Measurements from ENCODE around the gene CCDC3.

The CCDC3 gene

GRCh38 chr10:12958546-12959110 lies 42.9 kb downstream of the CCDC3 start:
- H3K4me1 ChIP-seq (ENCODE audit: insufficient read depth, low read length) = no peaks in the 10 kb centered on the region

GRCh38 chr10:12957081-12957480 lies 44.4 kb downstream of the CCDC3 start:
- Histone ChIP-seq H3K4me3 (ENCODE audit: low read length) (no peak overlapping the region), H3K9ac (ENCODE audit: low read depth, low read length) (no peak overlapping the region), H3K36me3 (ENCODE audit: insufficient read depth, low read depth, low read length) (no peaks in the 10 kb centered on the region), H3K27me3 (ENCODE audit: insufficient read depth, low read length) (no peaks in the 10 kb centered on the region), H3K27ac (ENCODE audit: low read length) (no peak overlapping the region), H3K4me1 (ENCODE audit: insufficient read depth, low read length) (no peaks in the 10 kb centered on the region), H3K9me3 (ENCODE audit: insufficient read depth, low read depth, low read length) (peaks cover 16% of the 10 kb centered on the region)

More at GRCh38 chr10:12958546-12959110, 42.9 kb downstream of the CCDC3 start:
- Histone ChIP-seq H3K4me3 (ENCODE audit: low read length) (no peak overlapping the region), H3K27ac (ENCODE audit: low read length) (no peak overlapping the region), H3K9me3 (ENCODE audit: insufficient read depth, low read depth, low read length) (peaks cover 11% of the 10 kb centered on the region), H3K27me3 (ENCODE audit: insufficient read depth, low read length) (no peaks in the 10 kb centered on the region), H3K36me3 (ENCODE audit: insufficient read depth, low read depth, low read length) (no peaks in the 10 kb centered on the region), H3K9ac (ENCODE audit: low read depth, low read length) (no peak overlapping the region)

GRCh38 chr10:12954866-12955265 lies 46.6 kb downstream of the CCDC3 start:
- Histone ChIP-seq H3K4me3 (ENCODE audit: low read length) (no peak overlapping the region), H3K9me3 (ENCODE audit: insufficient read depth, low read depth, low read length) (peaks cover 16% of the 10 kb centered on the region), H3K9ac (ENCODE audit: low read depth, low read length) (no peak overlapping the region), H3K27ac (ENCODE audit: low read length) (no peak overlapping the region), H3K4me1 (ENCODE audit: insufficient read depth, low read length) (no peaks in the 10 kb centered on the region), H3K36me3 (ENCODE audit: insufficient read depth, low read depth, low read length) (no peaks in the 10 kb centered on the region), H3K27me3 (ENCODE audit: insufficient read depth, low read length) (no peaks in the 10 kb centered on the region)

- Histone ChIP-seq H3K36me3 (ENCODE audit: insufficient read depth, low read depth, low read length) (no peaks in the 10 kb centered on the region), H3K27ac (ENCODE audit: low read length) (no peak overlapping the region), H3K9ac (ENCODE audit: low read depth, low read length) (no peak overlapping the region), H3K4me3 (ENCODE audit: low read length) (no peak overlapping the region), H3K27me3 (ENCODE audit: insufficient read depth, low read length) (no peaks in the 10 kb centered on the region), H3K4me1 (ENCODE audit: insufficient read depth, low read length) (no peaks in the 10 kb centered on the region), H3K9me3 (ENCODE audit: insufficient read depth, low read depth, low read length) (peaks cover 16% of the 10 kb centered on the region)
Observed at GRCh38 chr10:12950583-12951128, 50.9 kb downstream of the CCDC3 start.

GRCh38 chr10:12949248-12949647 lies 52.3 kb downstream of the CCDC3 start:
- Histone ChIP-seq H3K27me3 (ENCODE audit: insufficient read depth, low read length) (no peaks in the 10 kb centered on the region), H3K4me3 (ENCODE audit: low read length) (no peak overlapping the region), H3K27ac (ENCODE audit: low read length) (no peak overlapping the region), H3K9ac (ENCODE audit: low read depth, low read length) (no peak overlapping the region), H3K9me3 (ENCODE audit: insufficient read depth, low read depth, low read length) (peaks cover 12% of the 10 kb centered on the region), H3K36me3 (ENCODE audit: insufficient read depth, low read depth, low read length) (no peaks in the 10 kb centered on the region), H3K4me1 (ENCODE audit: insufficient read depth, low read length) (no peaks in the 10 kb centered on the region)

- Histone ChIP-seq H3K4me1 (ENCODE audit: insufficient read depth, low read length) (no peaks in the 10 kb centered on the region), H3K27ac (ENCODE audit: low read length) (no peak overlapping the region), H3K4me3 (ENCODE audit: low read length) (no peak overlapping the region), H3K36me3 (ENCODE audit: insufficient read depth, low read depth, low read length) (no peaks in the 10 kb centered on the region), H3K9ac (ENCODE audit: low read depth, low read length) (no peak overlapping the region), H3K27me3 (ENCODE audit: insufficient read depth, low read length) (no peaks in the 10 kb centered on the region), H3K9me3 (ENCODE audit: insufficient read depth, low read depth, low read length) (no peaks in the 10 kb centered on the region)
Observed at GRCh38 chr10:12947741-12948140, 53.8 kb downstream of the CCDC3 start.

- Histone ChIP-seq H3K27me3 (ENCODE audit: insufficient read depth, low read length) (no peaks in the 10 kb centered on the region), H3K36me3 (ENCODE audit: insufficient read depth, low read depth, low read length) (no peaks in the 10 kb centered on the region), H3K27ac (ENCODE audit: low read length) (no peak overlapping the region), H3K4me1 (ENCODE audit: insufficient read depth, low read length) (0 out of 2 replicates have a peak, but pooled peaks cover 3% of the 10 kb centered on the region), H3K9me3 (ENCODE audit: insufficient read depth, low read depth, low read length) (no peaks in the 10 kb centered on the region), H3K4me3 (ENCODE audit: low read length) (no peak overlapping the region), H3K9ac (ENCODE audit: low read depth, low read length) (no peak overlapping the region)
Observed at GRCh38 chr10:12946372-12946771, 55.1 kb downstream of the CCDC3 start.

- no peak overlapping the region for H3K4me3 ChIP-seq (ENCODE audit: low read length)
- H3K36me3 ChIP-seq (ENCODE audit: insufficient read depth, low read depth, low read length) = no peaks in the 10 kb centered on the region
- H3K9me3 ChIP-seq (ENCODE audit: insufficient read depth, low read depth, low read length) = no peaks in the 10 kb centered on the region
- 0 out of 2 replicates have a peak, but pooled peaks cover 3% of the 10 kb centered on the region for H3K4me1 ChIP-seq (ENCODE audit: insufficient read depth, low read length)
- no peaks in the 10 kb centered on the region for H3K27me3 ChIP-seq (ENCODE audit: insufficient read depth, low read length)
- no peak overlapping the region for H3K27ac ChIP-seq (ENCODE audit: low read length)
- H3K9ac ChIP-seq (ENCODE audit: low read depth, low read length) = no peak overlapping the region
Observed at GRCh38 chr10:12945690-12946359, 55.7 kb downstream of the CCDC3 start.

GRCh38 chr10:12944931-12945330 lies 56.6 kb downstream of the CCDC3 start:
- no peaks in the 10 kb centered on the region for H3K27me3 ChIP-seq (ENCODE audit: insufficient read depth, low read length)
- no peaks in the 10 kb centered on the region for H3K9me3 ChIP-seq (ENCODE audit: insufficient read depth, low read depth, low read length)
- H3K4me3 ChIP-seq (ENCODE audit: low read length) = no peak overlapping the region
- no peak overlapping the region for H3K27ac ChIP-seq (ENCODE audit: low read length)
- H3K9ac ChIP-seq (ENCODE audit: low read depth, low read length) = no peak overlapping the region
- H3K36me3 ChIP-seq (ENCODE audit: insufficient read depth, low read depth, low read length) = no peaks in the 10 kb centered on the region
- H3K4me1 ChIP-seq (ENCODE audit: insufficient read depth, low read length) = 0 out of 2 replicates have a peak, but pooled peaks cover 3% of the 10 kb centered on the region

- no peaks in the 10 kb centered on the region for H3K27me3 ChIP-seq (ENCODE audit: insufficient read depth, low read length)
Observed at GRCh38 chr10:12943425-12943824, 58.1 kb downstream of the CCDC3 start.

GRCh38 chr10:12941966-12942365 lies 59.5 kb downstream of the CCDC3 start:
- 0 out of 2 replicates have a peak, but pooled peaks cover 3% of the 10 kb centered on the region for H3K4me1 ChIP-seq (ENCODE audit: insufficient read depth, low read length)
- H3K36me3 ChIP-seq (ENCODE audit: insufficient read depth, low read depth, low read length) = no peaks in the 10 kb centered on the region
- no peaks in the 10 kb centered on the region for H3K9me3 ChIP-seq (ENCODE audit: insufficient read depth, low read depth, low read length)
- H3K27me3 ChIP-seq (ENCODE audit: insufficient read depth, low read length) = no peaks in the 10 kb centered on the region
- H3K27ac ChIP-seq (ENCODE audit: low read length) = no peak overlapping the region
- H3K9ac ChIP-seq (ENCODE audit: low read depth, low read length) = no peak overlapping the region
- H3K4me3 ChIP-seq (ENCODE audit: low read length) = no peak overlapping the region

More at GRCh38 chr10:12943425-12943824, 58.1 kb downstream of the CCDC3 start:
- Histone ChIP-seq H3K9me3 (ENCODE audit: insufficient read depth, low read depth, low read length) (no peaks in the 10 kb centered on the region), H3K4me3 (ENCODE audit: low read length) (no peak overlapping the region), H3K36me3 (ENCODE audit: insufficient read depth, low read depth, low read length) (no peaks in the 10 kb centered on the region), H3K27ac (ENCODE audit: low read length) (no peak overlapping the region), H3K9ac (ENCODE audit: low read depth, low read length) (no peak overlapping the region), H3K4me1 (ENCODE audit: insufficient read depth, low read length) (0 out of 2 replicates have a peak, but pooled peaks cover 3% of the 10 kb centered on the region)

- H3K27me3 ChIP-seq (ENCODE audit: insufficient read depth, low read length) = no peaks in the 10 kb centered on the region
- H3K36me3 ChIP-seq (ENCODE audit: insufficient read depth, low read depth, low read length) = no peaks in the 10 kb centered on the region
- no peak overlapping the region for H3K9ac ChIP-seq (ENCODE audit: low read depth, low read length)
- H3K27ac ChIP-seq (ENCODE audit: low read length) = no peak overlapping the region
- H3K4me1 ChIP-seq (ENCODE audit: insufficient read depth, low read length) = 0 out of 2 replicates have a peak, but pooled peaks cover 3% of the 10 kb centered on the region
- H3K4me3 ChIP-seq (ENCODE audit: low read length) = no peak overlapping the region
- H3K9me3 ChIP-seq (ENCODE audit: insufficient read depth, low read depth, low read length) = no peaks in the 10 kb centered on the region
Observed at GRCh38 chr10:12940791-12941190, 60.7 kb downstream of the CCDC3 start.

Measured in iPS-20b (cell line).